Measurements from ENCODE around the gene MALT1.

DNA sequence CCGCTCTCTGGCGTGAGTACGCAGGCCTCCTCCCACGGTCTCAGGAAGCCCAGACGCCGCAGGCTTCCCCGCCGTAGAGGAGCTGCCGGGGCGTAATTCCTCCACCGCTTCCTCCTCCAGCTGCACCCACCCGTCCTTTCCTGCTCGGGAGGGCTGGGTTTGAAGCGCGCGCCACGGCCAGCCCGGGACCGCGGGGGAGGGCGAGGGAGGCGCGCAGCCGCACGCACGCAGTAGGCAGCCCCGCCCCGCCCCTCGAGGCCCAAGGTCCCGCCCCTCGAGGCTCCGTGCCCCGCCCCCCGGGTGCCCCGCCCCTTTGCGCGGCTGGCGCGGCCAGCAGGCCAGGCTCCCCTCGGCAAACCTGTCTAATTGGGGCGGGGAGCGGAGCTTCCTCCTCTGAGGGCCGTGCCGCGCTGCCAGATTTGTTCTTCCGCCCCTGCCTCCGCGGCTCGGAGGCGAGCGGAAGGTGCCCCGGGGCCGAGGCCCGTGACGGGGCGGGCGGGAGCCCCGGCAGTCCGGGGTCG is at the start of gene MALT1:
- TF ChIP-seq, protein P1, sequence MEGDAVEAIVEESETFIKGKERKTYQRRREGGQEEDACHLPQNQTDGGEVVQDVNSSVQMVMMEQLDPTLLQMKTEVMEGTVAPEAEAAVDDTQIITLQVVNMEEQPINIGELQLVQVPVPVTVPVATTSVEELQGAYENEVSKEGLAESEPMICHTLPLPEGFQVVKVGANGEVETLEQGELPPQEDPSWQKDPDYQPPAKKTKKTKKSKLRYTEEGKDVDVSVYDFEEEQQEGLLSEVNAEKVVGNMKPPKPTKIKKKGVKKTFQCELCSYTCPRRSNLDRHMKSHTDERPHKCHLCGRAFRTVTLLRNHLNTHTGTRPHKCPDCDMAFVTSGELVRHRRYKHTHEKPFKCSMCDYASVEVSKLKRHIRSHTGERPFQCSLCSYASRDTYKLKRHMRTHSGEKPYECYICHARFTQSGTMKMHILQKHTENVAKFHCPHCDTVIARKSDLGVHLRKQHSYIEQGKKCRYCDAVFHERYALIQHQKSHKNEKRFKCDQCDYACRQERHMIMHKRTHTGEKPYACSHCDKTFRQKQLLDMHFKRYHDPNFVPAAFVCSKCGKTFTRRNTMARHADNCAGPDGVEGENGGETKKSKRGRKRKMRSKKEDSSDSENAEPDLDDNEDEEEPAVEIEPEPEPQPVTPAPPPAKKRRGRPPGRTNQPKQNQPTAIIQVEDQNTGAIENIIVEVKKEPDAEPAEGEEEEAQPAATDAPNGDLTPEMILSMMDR (IDR thresholded peaks at IDR 0.05) = no peak
- peak; percentile 31 to 96 for TF ChIP-seq POLR2A (IDR thresholded peaks at IDR 0.05)
